IMR-90 (cell line): ENCODE data around the gene CHMP1A. TPM values are rescaled to one million over a fixed set of nuclear protein-coding genes. Genes with fewer than 3 reads are reported as not detected.

Experiments
- ATAC-seq: fragments of 200-7000 bp; cut with Tn5 transposase; 2 replicates; pipeline ENCODE4 v1.9.1; 2020; ENCODE audit warnings: low read depth, mild to moderate bottlenecking, moderate library complexity
- BruUV-seq: library from RNA; stranded (reverse); fragments of 400-500 nt; replicated peaks from 2 replicates; lab custom pipeline; 2021; lab: Mats Ljungman, UMichigan
- CTCF ChIA-PET: fragments of 300-600 bp; formaldehyde crosslinking; extraction: SDS; loops from one replicate; lab custom pipeline; 2021; ENCODE audit warnings: antibody characterized with exemption; lab: Yijun Ruan, JAX
- POLR2A ChIA-PET: fragments of 300-600 bp; sonication (Branson Sonifier 250); formaldehyde crosslinking; loops from one replicate; lab custom pipeline; 2022; ENCODE audit warnings: antibody characterized with exemption; ENCODE audit not compliant: unreplicated experiment; lab: Charles Lee
- DNase-seq: peaks from one replicate; pipeline ENCODE4 v3.0.0; 2013
- H2AFZ ChIP-seq: replicated peaks from 2 replicates; pipeline ENCODE3; 2013; ENCODE audit warnings: low read length, mild to moderate bottlenecking; ENCODE audit not compliant: poor library complexity
- H2AK5ac ChIP-seq: 2 replicates; pipeline ENCODE4 v1.6.1; 2013; ENCODE audit warnings: low read depth, low read length, inconsistent platforms
- H2AK9ac ChIP-seq: replicated peaks from 2 replicates; pipeline ENCODE3; 2013; ENCODE audit warnings: mild to moderate bottlenecking, low read depth, low read length, moderate library complexity; ENCODE audit not compliant: poor library complexity
- H2BK120ac ChIP-seq: 2 replicates; pipeline ENCODE4 v1.6.1; 2013; ENCODE audit warnings: low read depth, low read length, inconsistent platforms
- H2BK15ac ChIP-seq: 3 replicates; pipeline ENCODE4 v1.6.1; 2013; ENCODE audit warnings: low read depth, low read length, inconsistent platforms
- H2BK20ac ChIP-seq: 2 replicates; pipeline ENCODE4 v1.6.1; 2013; ENCODE audit warnings: low read depth, mild to moderate bottlenecking, inconsistent platforms, low read length, moderate library complexity
- H2BK5ac ChIP-seq: 2 replicates; pipeline ENCODE4 v1.6.1; 2013; ENCODE audit warnings: mild to moderate bottlenecking, low read depth, low read length, inconsistent platforms; ENCODE audit not compliant: poor library complexity, severe bottlenecking
- H3K14ac ChIP-seq: replicated peaks from 2 replicates; pipeline ENCODE4 v1.6.1; 2013; ENCODE audit warnings: low read depth, low read length, inconsistent platforms
- H3K18ac ChIP-seq: 2 replicates; pipeline ENCODE4 v1.6.1; 2013; ENCODE audit warnings: low read depth, low read length, control low read depth
- H3K23ac ChIP-seq: 2 replicates; pipeline ENCODE4 v1.6.1; 2013; ENCODE audit warnings: low read depth, low read length, inconsistent platforms
- H3K27ac ChIP-seq: 2 replicates; pipeline ENCODE4 v1.5.1; 2013; ENCODE audit warnings: mild to moderate bottlenecking, control low read depth, low read length; ENCODE audit not compliant: insufficient read depth
- H3K27me3 ChIP-seq: 2 replicates; pipeline ENCODE4 v1.6.1; 2013; ENCODE audit warnings: low read length; ENCODE audit not compliant: control insufficient read depth, insufficient read depth
- H3K36me3 ChIP-seq: 2 replicates; pipeline ENCODE4 v1.6.1; 2013; ENCODE audit warnings: low read length, mixed read lengths; ENCODE audit not compliant: control insufficient read depth, insufficient read depth
- H3K4ac ChIP-seq: 2 replicates; pipeline ENCODE4 v1.6.1; 2013; ENCODE audit warnings: low read depth, low read length, inconsistent platforms
- H3K4me1 ChIP-seq: 2 replicates; pipeline ENCODE4 v1.6.1; 2013; ENCODE audit warnings: low read length, mixed read lengths; ENCODE audit not compliant: control insufficient read depth, insufficient read depth
- H3K4me2 ChIP-seq: 2 replicates; pipeline ENCODE4 v1.6.1; 2013; ENCODE audit warnings: low read depth, mild to moderate bottlenecking, control low read depth, low read length, moderate library complexity
- H3K4me3 ChIP-seq: 2 replicates; pipeline ENCODE4 v1.5.1; 2013; ENCODE audit warnings: low read depth, mild to moderate bottlenecking, control low read depth, low read length, moderate library complexity; ENCODE audit not compliant: insufficient read depth
- H3K56ac ChIP-seq: 2 replicates; pipeline ENCODE4 v1.6.1; 2013; ENCODE audit warnings: low read length, inconsistent platforms; ENCODE audit not compliant: insufficient read depth; ENCODE audit errors: extremely low read depth
- H3K79me1 ChIP-seq, 2 experiments: 2 replicates each; pipeline ENCODE4 v1.6.1; 2013; ENCODE audit warnings: low read length in 2 of 2, inconsistent platforms in 1 of 2, low read depth in 1 of 2
- H3K9ac ChIP-seq: 2 replicates; pipeline ENCODE4 v1.6.1; 2013; ENCODE audit warnings: low read depth, low read length, control low read depth
- H3K9me1 ChIP-seq: 2 replicates; pipeline ENCODE4 v1.6.1; 2013; ENCODE audit warnings: low read length, inconsistent platforms; ENCODE audit not compliant: insufficient read depth
- H3K9me3 ChIP-seq: 2 replicates; pipeline ENCODE4 v1.6.1; 2013; ENCODE audit warnings: low read length; ENCODE audit not compliant: control insufficient read depth, insufficient read depth
- H4K20me1 ChIP-seq: 2 replicates; pipeline ENCODE4 v1.6.1; 2013; ENCODE audit warnings: low read length, inconsistent platforms; ENCODE audit not compliant: insufficient read depth
- H4K5ac ChIP-seq: 2 replicates; pipeline ENCODE4 v1.6.1; 2013; ENCODE audit warnings: mild to moderate bottlenecking, low read depth, low read length, control low read depth
- H4K8ac ChIP-seq, 2 experiments: 2 replicates each; pipeline ENCODE4 v1.6.1; 2013; ENCODE audit warnings: low read depth in 2 of 2, low read length in 2 of 2, control low read depth in 1 of 2, inconsistent platforms in 1 of 2
- H4K91ac ChIP-seq: 2 replicates; pipeline ENCODE4 v1.6.1; 2013; ENCODE audit warnings: low read depth, low read length, inconsistent platforms; ENCODE audit not compliant: insufficient read depth
- CTCF ChIP-seq: conservative IDR thresholded peaks from 2 replicates; pipeline ENCODE4 v1.5.1; 2012; ENCODE audit warnings: mild to moderate bottlenecking, low read depth, low read length, improper control_type of control experiment
- ELK1 ChIP-seq: fragments of 150-350 bp; IDR thresholded peaks from 2 replicates; pipeline ENCODE4 v1.6.1; 2016; ENCODE audit warnings: low read depth, mild to moderate bottlenecking, low read length, moderate library complexity, borderline replicate concordance
- FOS ChIP-seq: fragments of 150-350 bp; IDR thresholded peaks from 2 replicates; pipeline ENCODE4 v1.6.1; 2016; ENCODE audit warnings: low read depth, low read length
- MAFK ChIP-seq: IDR thresholded peaks from 2 replicates; pipeline ENCODE4 v1.6.1; 2012; ENCODE audit warnings: low read depth, low read length, improper control_type of control experiment
- NFE2L2 ChIP-seq: fragments of 150-350 bp; IDR thresholded peaks from 2 replicates; pipeline ENCODE4 v1.6.1; 2016; ENCODE audit warnings: low read depth, mild to moderate bottlenecking, low read length
- POLR2A ChIP-seq: IDR thresholded peaks from 2 replicates; pipeline ENCODE4 v1.6.1; 2012; ENCODE audit warnings: mild to moderate bottlenecking, low read depth, low read length
- RAD21 ChIP-seq: IDR thresholded peaks from 2 replicates; pipeline ENCODE4 v1.6.1; 2012; ENCODE audit warnings: low read length, improper control_type of control experiment
- RCOR1 ChIP-seq: IDR thresholded peaks from 2 replicates; pipeline ENCODE4 v1.6.1; 2012; ENCODE audit warnings: mild to moderate bottlenecking, low read length, improper control_type of control experiment; ENCODE audit not compliant: insufficient replicate concordance
- SMC3 ChIP-seq: fragments of 150-350 bp; IDR thresholded peaks from 2 replicates; pipeline ENCODE4 v1.6.1; 2016; ENCODE audit warnings: low read depth, mild to moderate bottlenecking, antibody characterized with exemption, low read length, moderate library complexity
- USF2 ChIP-seq: fragments of 150-350 bp; IDR thresholded peaks from 2 replicates; pipeline ENCODE4 v1.6.1; 2017; ENCODE audit warnings: mild to moderate bottlenecking, antibody characterized with exemption, low read length, low read depth
- WGBS, 2 experiments: methylation state at CpG; one replicate each; pipeline versions ENCODE4 v1.1.5 to v1.1.7; 2013; ENCODE audit warnings: missing lambda C conversion rate in 2 of 2; ENCODE audit not compliant: insufficient read length in 1 of 2; ENCODE audit errors: extremely low coverage in 2 of 2; 5-methylcytosine and 5-hydroxymethylcytosine counted together
- dilution Hi-C: fragments of 300-500 bp; cut with HindIII; formaldehyde crosslinking; loops from one replicate; pipeline ENCODE4 v1.14.3; 2018; ENCODE audit warnings: low sequenced_read_pairs; ENCODE audit not compliant: unreplicated experiment
- in situ Hi-C: fragments of 300-500 bp; cut with MboI; formaldehyde crosslinking; loops from 3 replicates; pipeline ENCODE4 v1.14.3; 2019; ENCODE audit warnings: low sequenced_read_pairs, inconsistent platforms, mixed read lengths
- intact Hi-C: fragments of 100-400 bp; cut with micrococcal nuclease; formaldehyde crosslinking; loops from 2 replicates; pipeline ENCODE4 v1.10.0; 2022
- polyA plus RNA-seq, 3 experiments: library from polyadenylated mRNA; depleted of rRNA; stranded (reverse); fragments of >200 nt; gene quantifications; 2 replicates each; pipeline ENCODE4 v1.2.3, GENCODE V29; 2012; ENCODE audit warnings: low replicate concordance in 1 of 3
- total RNA-seq: library from RNA; depleted of rRNA; stranded (reverse); fragments of >200 nt; gene quantifications from 2 replicates; pipeline ENCODE4 v1.2.3, GENCODE V29; 2012

The CHMP1A gene
- total and polyA plus RNA-seq, 2 of the 4 experiments (the other 2 are of a cell fraction) = 97.3 to 99.8 TPM

GRCh38 chr16:89619840-89620239, 37.7 kb downstream of the CHMP1A start:
- Histone ChIP-seq H2BK5ac (no peak overlapping the region), H3K36me3 (no peaks in the 10 kb centered on the region), H2AK5ac (no peak overlapping the region), H2BK120ac (no peak overlapping the region), H2BK15ac (no peak overlapping the region), H4K91ac (no peak overlapping the region), H3K23ac (no peak overlapping the region), H3K4ac (no peak overlapping the region), H3K79me1 (no peaks in the 10 kb centered on the region), H4K8ac (no peak overlapping the region), H3K27me3 (peaks cover 33% of the 10 kb centered on the region), H3K9me3 (no peaks in the 10 kb centered on the region), H3K4me2 (peak overlapping the region; percentile 26; the same call in 1 of the 2 replicates), H3K27ac (no peak overlapping the region), H3K9me1 (no peaks in the 10 kb centered on the region), H4K20me1 (no peaks in the 10 kb centered on the region), H2BK20ac (no peak overlapping the region), H3K56ac (no peak overlapping the region), H2AFZ (peak overlapping the region; percentile 58), H3K9ac (no peak overlapping the region), H2AK9ac (peak overlapping the region; percentile 42), H3K14ac (no peak overlapping the region), H3K4me3 (no peak overlapping the region), H3K4me1 (peaks cover 2% of the 10 kb centered on the region; the same call in 1 of the 2 replicates), H4K5ac (no peak overlapping the region), H3K18ac (no peak overlapping the region)
- dilution Hi-C loops = no loop called here
- in situ Hi-C loops = no loop called here
- ChIA-PET POLR2A (no interaction called here), CTCF (no interaction called here)
- intact Hi-C loops = no loop called here
- WGBS, 2 experiments = 0% methylated on average over 1 of the region's 12 CpGs; no CpG with 5 or more reads in 1 of the 2 experiments
- DNase-seq (no peak), ATAC-seq (peak; percentile 50)
- no TSS peak for BruUV-seq
- TF ChIP-seq ELK1 (no peak), USF2 (no peak), POLR2A (no peak), MAFK (no peak), NFE2L2 (no peak), RAD21 (no peak), FOS (no peak), RCOR1 (no peak), SMC3 (no peak), CTCF (no peak)
